Stomach smooth muscle (tissue), 2 donors: Measurements from ENCODE around the gene LAYN.

Experiments
- H3K27ac ChIP-seq: one replicate; pipeline ENCODE4 v1.7.0; 2013; ENCODE audit warnings: mild to moderate bottlenecking, low read length, inconsistent platforms
- H3K27me3 ChIP-seq, 2 donors: one replicate each; pipeline ENCODE4 v1.7.0; 2013; ENCODE audit warnings: low read length in 2 of 2; ENCODE audit not compliant: insufficient read depth in 2 of 2, control insufficient read depth in 1 of 2
- H3K36me3 ChIP-seq, 2 donors: one replicate each; pipeline ENCODE4 v1.7.0; 2013; ENCODE audit warnings: low read length in 2 of 2; ENCODE audit not compliant: control insufficient read depth in 2 of 2, insufficient read depth in 2 of 2
- H3K4me1 ChIP-seq: one replicate; pipeline ENCODE4 v1.7.0; 2013; ENCODE audit warnings: low read length; ENCODE audit not compliant: control insufficient read depth, insufficient read depth
- H3K4me3 ChIP-seq, 2 donors: one replicate each; pipeline ENCODE4 v1.7.0; 2013; ENCODE audit warnings: low read length in 2 of 2
- H3K9ac ChIP-seq, 2 donors: one replicate each; pipeline ENCODE4 v1.7.0; 2013; ENCODE audit warnings: low read length in 2 of 2, mild to moderate bottlenecking in 1 of 2
- H3K9me3 ChIP-seq, 2 donors: one replicate each; pipeline ENCODE4 v1.7.0; 2013; ENCODE audit warnings: low read length in 2 of 2; ENCODE audit not compliant: control insufficient read depth in 2 of 2
- donor health status: healthy.
- donor health status: Pancreatic carcinoma.

Gene LAYN

DNA sequence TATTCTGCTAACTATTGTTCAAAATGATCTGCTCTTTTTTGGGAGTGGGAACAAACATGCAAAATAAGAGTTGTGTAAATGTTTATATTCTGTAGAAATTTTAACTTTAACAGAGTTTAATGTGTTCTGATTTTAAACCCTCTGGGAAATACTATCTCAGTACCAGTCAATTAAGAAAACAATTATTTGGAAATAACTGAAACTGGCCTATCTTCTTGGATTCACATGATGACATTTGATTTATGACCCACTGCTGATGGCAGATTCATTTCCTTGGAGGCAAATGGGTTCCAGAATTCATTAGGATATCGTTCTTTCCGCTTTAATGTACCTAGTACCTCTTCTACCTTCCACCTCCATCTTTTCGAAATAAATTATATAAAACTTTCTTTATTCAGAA, 67.2 kb downstream of the LAYN start:
- no peak overlapping the region for H3K9ac ChIP-seq
- H3K4me1 ChIP-seq = peaks cover 5% of the 10 kb centered on the region
- H3K9me3 ChIP-seq = no peaks in the 10 kb centered on the region
- no peaks in the 10 kb centered on the region for H3K36me3 ChIP-seq
- no peaks in the 10 kb centered on the region for H3K27me3 ChIP-seq
- no peak overlapping the region for H3K4me3 ChIP-seq
- H3K27ac ChIP-seq = no peak overlapping the region
